Measurements from ENCODE around the gene SF3B6.

DNA sequence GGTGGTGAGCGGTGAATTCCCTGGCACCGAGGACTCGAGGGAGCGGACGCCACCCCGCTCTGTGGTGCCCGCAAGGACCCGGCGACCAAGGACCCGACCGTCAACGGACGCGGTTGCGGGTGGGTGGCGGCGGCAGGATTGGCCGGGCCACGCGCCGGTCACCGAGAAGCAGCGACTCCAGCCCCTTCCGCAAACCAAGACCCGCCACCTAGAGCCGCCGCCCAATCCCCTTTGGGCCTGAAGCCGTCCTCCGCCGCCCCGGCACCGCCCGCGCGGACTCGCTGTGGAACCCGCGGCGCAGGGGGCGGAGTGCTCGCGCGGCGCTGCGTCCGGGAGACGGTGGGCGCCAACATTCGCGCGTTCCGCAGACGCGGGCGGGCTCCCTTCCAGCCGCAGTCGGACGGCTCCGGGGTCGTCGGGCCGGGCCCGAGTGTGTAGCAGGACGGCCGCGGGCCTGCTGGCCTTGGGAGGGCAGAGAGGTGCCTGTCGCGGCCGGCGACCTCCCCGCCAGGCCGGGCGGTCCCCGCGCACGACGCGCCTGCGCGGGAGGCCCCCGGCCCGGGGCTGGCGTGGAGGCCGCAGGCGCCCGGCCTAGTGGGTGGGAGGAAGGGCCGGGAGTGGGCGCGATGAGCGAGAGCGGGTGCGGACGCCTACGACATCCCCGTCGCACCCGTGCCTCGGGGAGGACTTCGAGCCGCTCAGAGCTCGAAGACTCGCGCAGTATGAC lies 47.2 kb upstream of the SF3B6 start, which contains the start of the genes FAM228B and PFN4:
- TF ChIP-seq, protein P1, sequence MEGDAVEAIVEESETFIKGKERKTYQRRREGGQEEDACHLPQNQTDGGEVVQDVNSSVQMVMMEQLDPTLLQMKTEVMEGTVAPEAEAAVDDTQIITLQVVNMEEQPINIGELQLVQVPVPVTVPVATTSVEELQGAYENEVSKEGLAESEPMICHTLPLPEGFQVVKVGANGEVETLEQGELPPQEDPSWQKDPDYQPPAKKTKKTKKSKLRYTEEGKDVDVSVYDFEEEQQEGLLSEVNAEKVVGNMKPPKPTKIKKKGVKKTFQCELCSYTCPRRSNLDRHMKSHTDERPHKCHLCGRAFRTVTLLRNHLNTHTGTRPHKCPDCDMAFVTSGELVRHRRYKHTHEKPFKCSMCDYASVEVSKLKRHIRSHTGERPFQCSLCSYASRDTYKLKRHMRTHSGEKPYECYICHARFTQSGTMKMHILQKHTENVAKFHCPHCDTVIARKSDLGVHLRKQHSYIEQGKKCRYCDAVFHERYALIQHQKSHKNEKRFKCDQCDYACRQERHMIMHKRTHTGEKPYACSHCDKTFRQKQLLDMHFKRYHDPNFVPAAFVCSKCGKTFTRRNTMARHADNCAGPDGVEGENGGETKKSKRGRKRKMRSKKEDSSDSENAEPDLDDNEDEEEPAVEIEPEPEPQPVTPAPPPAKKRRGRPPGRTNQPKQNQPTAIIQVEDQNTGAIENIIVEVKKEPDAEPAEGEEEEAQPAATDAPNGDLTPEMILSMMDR (conservative IDR thresholded peaks at IDR 0.05; ENCODE audit: low read depth, low read length), result no peak
- TF ChIP-seq MAFK (IDR thresholded peaks at IDR 0.05; ENCODE audit: low read depth, low read length) (no peak), RCOR1 (IDR thresholded peaks at IDR 0.05; ENCODE audit: insufficient replicate concordance, low read length) (no peak), POLR2A (IDR thresholded peaks at IDR 0.05; ENCODE audit: low read depth, low read length) (peak; percentile 50; the same call in 1 of the 2 replicates), SMC3 (IDR thresholded peaks at IDR 0.05; ENCODE audit: low read depth, low read length) (no peak), CEBPB (IDR thresholded peaks at IDR 0.05; ENCODE audit: low read depth, low read length) (no peak), RFX5 (IDR thresholded peaks at IDR 0.05; ENCODE audit: low read depth, low read length) (no peak), ELK1 (IDR thresholded peaks at IDR 0.05; ENCODE audit: borderline replicate concordance, low read depth, low read length) (no peak), FOS (IDR thresholded peaks at IDR 0.05; ENCODE audit: low read depth, low read length) (no peak), BHLHE40 (IDR thresholded peaks at IDR 0.05; ENCODE audit: low read depth, low read length) (no peak), RAD21 (IDR thresholded peaks at IDR 0.05; ENCODE audit: low read length) (no peak), MAZ (IDR thresholded peaks at IDR 0.05; ENCODE audit: borderline replicate concordance, low read depth, low read length) (no peak; the same call in 1 of the 2 replicates)
- TF ChIP-seq, protein P2, sequence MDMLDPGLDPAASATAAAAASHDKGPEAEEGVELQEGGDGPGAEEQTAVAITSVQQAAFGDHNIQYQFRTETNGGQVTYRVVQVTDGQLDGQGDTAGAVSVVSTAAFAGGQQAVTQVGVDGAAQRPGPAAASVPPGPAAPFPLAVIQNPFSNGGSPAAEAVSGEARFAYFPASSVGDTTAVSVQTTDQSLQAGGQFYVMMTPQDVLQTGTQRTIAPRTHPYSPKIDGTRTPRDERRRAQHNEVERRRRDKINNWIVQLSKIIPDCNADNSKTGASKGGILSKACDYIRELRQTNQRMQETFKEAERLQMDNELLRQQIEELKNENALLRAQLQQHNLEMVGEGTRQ (IDR thresholded peaks at IDR 0.05; ENCODE audit: low read depth, low read length), result no peak
